Lower leg skin (tissue), 4 donors: Measurements from ENCODE around the gene EIF1AX. TPM values are rescaled to one million over a fixed set of nuclear protein-coding genes. Genes with fewer than 3 reads are reported as not detected.

Experiments used
- DNase-seq, 2 donors: peaks; one replicate each; pipeline ENCODE4 v3.0.0-alpha.2; 2019; ENCODE audit warnings: low spot score in 2 of 2
- H3K4me3 ChIP-seq: fragments of 200-600 bp; sonication (generic); 2 replicates; pipeline ENCODE4 v1.5.1; 2017; ENCODE audit warnings: mild to moderate bottlenecking, low read depth; ENCODE audit not compliant: poor library complexity, severe bottlenecking
- CTCF ChIP-seq, 3 donors: fragments of 450-650 bp; IDR thresholded peaks; one replicate each; pipeline ENCODE4 v1.5.1; 2016; ENCODE audit warnings: antibody characterized with exemption in 3 of 3, mild to moderate bottlenecking in 3 of 3, moderate library complexity in 2 of 3
- POLR2A ChIP-seq, 2 donors: fragments of 450-650 bp; IDR thresholded peaks; one replicate each; pipeline ENCODE4 v1.6.1; 2016 to 2017; ENCODE audit warnings: antibody characterized with exemption in 2 of 2, mild to moderate bottlenecking in 1 of 2, moderate library complexity in 1 of 2
- WGBS, 2 donors: methylation state at CpG; one replicate each; pipeline ENCODE4 v1.1.5; 2018; 5-methylcytosine and 5-hydroxymethylcytosine counted together
- intact Hi-C: fragments of 100-400 bp; cut with DNase I; formaldehyde crosslinking; loops from one replicate; pipeline ENCODE4 v1.15.0; 2023; ENCODE audit warnings: low total_unique reads
- total RNA-seq, 4 donors: library from RNA; depleted of rRNA; stranded (reverse); fragments of >200 nt; gene quantifications; one replicate each; pipeline ENCODE4 v1.1.0, GENCODE V29; 2016

Gene EIF1AX
- total RNA-seq = 10 to 100 TPM; 40.3 to 50.9 (median 46.8) TPM

GRCh38 chrX:20141281-20142220, at the start of gene EIF1AX:
EIF1AX (minus strand) TSS chrX:20141838; CDS start chrX:20141640, 198 bp downstream.
- 0 to 1% methylated on average over 17 to 59 of the region's 82 CpGs for WGBS, 2 donors
- intact Hi-C loops = no loop called here
- TF ChIP-seq POLR2A (IDR thresholded peaks at IDR 0.05) (peak in 1 of 2 donors; percentile 81), CTCF (IDR thresholded peaks at IDR 0.05) (no peak)
- H3K4me3 ChIP-seq = peak within 1 kb of the TSS; percentile 55
- DNase-seq = peak; percentile 96 to 100

GRCh38 chrX:20189171-20189570, 47.5 kb upstream of the EIF1AX start:
- DNase-seq = no peak
- no peak for TF ChIP-seq POLR2A (IDR thresholded peaks at IDR 0.05)
- no peak for TF ChIP-seq CTCF (IDR thresholded peaks at IDR 0.05)
- H3K4me3 ChIP-seq = no peak overlapping the region
- intact Hi-C loops = no loop called here

- WGBS, 2 donors = 63 to 67% methylated on average over 3 of the region's 3 CpGs
- intact Hi-C loops = no loop called here
- H3K4me3 ChIP-seq = no peak overlapping the region
- no peak for DNase-seq
- no peak for TF ChIP-seq POLR2A (IDR thresholded peaks at IDR 0.05)
Measured at GRCh38 chrX:20181598-20182329, 40.1 kb upstream of the EIF1AX start.

- intact Hi-C loops = no loop called here
- TF ChIP-seq CTCF (IDR thresholded peaks at IDR 0.05) (no peak), POLR2A (IDR thresholded peaks at IDR 0.05) (no peak)
- DNase-seq = no peak
- no peak overlapping the region for H3K4me3 ChIP-seq
Measured at GRCh38 chrX:20177093-20177492, 35.5 kb upstream of the EIF1AX start.

GRCh38 chrX:20173856-20174255, 32.2 kb upstream of the EIF1AX start:
- TF ChIP-seq CTCF (IDR thresholded peaks at IDR 0.05) = no peak
- TF ChIP-seq POLR2A (IDR thresholded peaks at IDR 0.05) = no peak
- DNase-seq = no peak
- intact Hi-C loops = no loop called here
- 87 to 99% methylated on average over 2 of the region's 2 CpGs for WGBS, 2 donors
- H3K4me3 ChIP-seq = no peak overlapping the region

GRCh38 chrX:20173313-20173712, 31.7 kb upstream of the EIF1AX start:
- DNase-seq = no peak
- TF ChIP-seq POLR2A (IDR thresholded peaks at IDR 0.05) (no peak), CTCF (IDR thresholded peaks at IDR 0.05) (no peak)
- intact Hi-C loops = no loop called here
- no peak overlapping the region for H3K4me3 ChIP-seq
- 74 to 85% methylated on average over 2 of the region's 2 CpGs for WGBS, 2 donors
